Chondrocyte (in vitro differentiated cells): ENCODE results near the gene KCND3. TPM values are rescaled to one million over a fixed set of nuclear protein-coding genes. Genes with fewer than 3 reads are reported as not detected.

Experiments
- DNase-seq: peaks from one replicate; pipeline ENCODE4 v3.0.0; 2021; ENCODE audit warnings: mixed read lengths, low spot score
- H3K27ac Mint-ChIP-seq: one replicate; pipeline ENCODE4 v1.8.0; 2021; ENCODE audit warnings: mild to moderate bottlenecking, moderate library complexity, mixed read lengths; ENCODE audit not compliant: unreplicated experiment
- H3K27me3 Mint-ChIP-seq: 2 replicates; pipeline ENCODE4 v1.8.0; 2021; ENCODE audit warnings: low read depth, mixed read lengths
- H3K36me3 Mint-ChIP-seq: 2 replicates; pipeline ENCODE4 v1.8.0; 2021; ENCODE audit warnings: low read depth, mixed read lengths
- H3K4me1 Mint-ChIP-seq: 2 replicates; pipeline ENCODE4 v1.8.0; 2021; ENCODE audit warnings: low read depth, mild to moderate bottlenecking, mixed read lengths
- H3K4me3 Mint-ChIP-seq: one replicate; pipeline ENCODE4 v1.8.0; 2021; ENCODE audit warnings: mild to moderate bottlenecking, moderate library complexity, mixed read lengths; ENCODE audit not compliant: unreplicated experiment
- H3K9me3 Mint-ChIP-seq: 2 replicates; pipeline ENCODE4 v1.8.0; 2021; ENCODE audit warnings: low read depth, mixed read lengths
- total RNA-seq: library from RNA; stranded (reverse); gene quantifications from 3 replicates; pipeline ENCODE4 v1.2.1, GENCODE V29; 2021
- TF ChIP-seq, protein P1 (sequence below): fragments of 200-600 bp; sonication (generic); IDR thresholded peaks from 2 replicates; pipeline ENCODE4 v1.5.0; 2021; ENCODE audit warnings: antibody characterized with exemption, mild to moderate bottlenecking, moderate library complexity

Gene KCND3
- total RNA-seq, 1 donor from 2014 or later, result 0.99 TPM

- H3K27me3 Mint-ChIP-seq, result peaks cover 11% of the 10 kb centered on the region
- peaks cover 19% of the 10 kb centered on the region for H3K4me1 Mint-ChIP-seq
- no peak for DNase-seq
- H3K9me3 Mint-ChIP-seq, result no peaks in the 10 kb centered on the region
- no peak overlapping the region for H3K4me3 Mint-ChIP-seq
- no peak overlapping the region for H3K27ac Mint-ChIP-seq
- TF ChIP-seq, protein P1, sequence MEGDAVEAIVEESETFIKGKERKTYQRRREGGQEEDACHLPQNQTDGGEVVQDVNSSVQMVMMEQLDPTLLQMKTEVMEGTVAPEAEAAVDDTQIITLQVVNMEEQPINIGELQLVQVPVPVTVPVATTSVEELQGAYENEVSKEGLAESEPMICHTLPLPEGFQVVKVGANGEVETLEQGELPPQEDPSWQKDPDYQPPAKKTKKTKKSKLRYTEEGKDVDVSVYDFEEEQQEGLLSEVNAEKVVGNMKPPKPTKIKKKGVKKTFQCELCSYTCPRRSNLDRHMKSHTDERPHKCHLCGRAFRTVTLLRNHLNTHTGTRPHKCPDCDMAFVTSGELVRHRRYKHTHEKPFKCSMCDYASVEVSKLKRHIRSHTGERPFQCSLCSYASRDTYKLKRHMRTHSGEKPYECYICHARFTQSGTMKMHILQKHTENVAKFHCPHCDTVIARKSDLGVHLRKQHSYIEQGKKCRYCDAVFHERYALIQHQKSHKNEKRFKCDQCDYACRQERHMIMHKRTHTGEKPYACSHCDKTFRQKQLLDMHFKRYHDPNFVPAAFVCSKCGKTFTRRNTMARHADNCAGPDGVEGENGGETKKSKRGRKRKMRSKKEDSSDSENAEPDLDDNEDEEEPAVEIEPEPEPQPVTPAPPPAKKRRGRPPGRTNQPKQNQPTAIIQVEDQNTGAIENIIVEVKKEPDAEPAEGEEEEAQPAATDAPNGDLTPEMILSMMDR, result no peak
- H3K36me3 Mint-ChIP-seq, result no peaks in the 10 kb centered on the region
Measured at GRCh38 chr1:111934106-111934852, 55.2 kb downstream of the KCND3 start.

GRCh38 chr1:111930356-111930755 lies 59.1 kb downstream of the KCND3 start:
- peaks cover 18% of the 10 kb centered on the region for H3K27me3 Mint-ChIP-seq
- TF ChIP-seq, protein P1, result no peak

GRCh38 chr1:111928531-111928930 lies 60.9 kb downstream of the KCND3 start:
- Mint-ChIP-seq H3K4me1 (no peaks in the 10 kb centered on the region), H3K36me3 (no peaks in the 10 kb centered on the region), H3K27ac (no peak overlapping the region), H3K9me3 (no peaks in the 10 kb centered on the region), H3K4me3 (no peak overlapping the region), H3K27me3 (peaks cover 16% of the 10 kb centered on the region)
- TF ChIP-seq, protein P1, result no peak
- DNase-seq, result no peak

More at GRCh38 chr1:111930356-111930755, 59.1 kb downstream of the KCND3 start:
- DNase-seq, result no peak
- H3K27ac Mint-ChIP-seq, result no peak overlapping the region
- no peaks in the 10 kb centered on the region for H3K36me3 Mint-ChIP-seq
- no peak overlapping the region for H3K4me3 Mint-ChIP-seq
- no peaks in the 10 kb centered on the region for H3K9me3 Mint-ChIP-seq
- no peaks in the 10 kb centered on the region for H3K4me1 Mint-ChIP-seq

GRCh38 chr1:111927652-111928051 lies 61.8 kb downstream of the KCND3 start:
- TF ChIP-seq, protein P1, result no peak
- Mint-ChIP-seq H3K4me3 (no peak overlapping the region), H3K27me3 (peaks cover 19% of the 10 kb centered on the region), H3K4me1 (no peaks in the 10 kb centered on the region), H3K9me3 (no peaks in the 10 kb centered on the region), H3K27ac (no peak overlapping the region), H3K36me3 (no peaks in the 10 kb centered on the region)
- no peak for DNase-seq

GRCh38 chr1:111924786-111925185 lies 64.7 kb downstream of the KCND3 start:
- no peak overlapping the region for H3K27ac Mint-ChIP-seq
- no peak overlapping the region for H3K4me3 Mint-ChIP-seq
- peaks cover 11% of the 10 kb centered on the region for H3K4me1 Mint-ChIP-seq
- peaks cover 14% of the 10 kb centered on the region for H3K27me3 Mint-ChIP-seq
- DNase-seq, result no peak
- no peaks in the 10 kb centered on the region for H3K9me3 Mint-ChIP-seq
- no peaks in the 10 kb centered on the region for H3K36me3 Mint-ChIP-seq
- TF ChIP-seq, protein P1, result no peak
